SKM-1 treated with dmso at 0.1 percent for 144 hours (cell line): Measurements from ENCODE around the gene NDUFS2.
"Not testable (repeated sequence)": the region's sequence is repeated elsewhere in the genome, so short reads cannot be mapped to it uniquely, and the experiment has no call there.

Experiments used
- DNase-seq: peaks from one replicate; lab custom pipeline; 2025; ENCODE audit not compliant: unreplicated experiment; lab: John Stamatoyannopoulos, UW

Gene NDUFS2

DNA sequence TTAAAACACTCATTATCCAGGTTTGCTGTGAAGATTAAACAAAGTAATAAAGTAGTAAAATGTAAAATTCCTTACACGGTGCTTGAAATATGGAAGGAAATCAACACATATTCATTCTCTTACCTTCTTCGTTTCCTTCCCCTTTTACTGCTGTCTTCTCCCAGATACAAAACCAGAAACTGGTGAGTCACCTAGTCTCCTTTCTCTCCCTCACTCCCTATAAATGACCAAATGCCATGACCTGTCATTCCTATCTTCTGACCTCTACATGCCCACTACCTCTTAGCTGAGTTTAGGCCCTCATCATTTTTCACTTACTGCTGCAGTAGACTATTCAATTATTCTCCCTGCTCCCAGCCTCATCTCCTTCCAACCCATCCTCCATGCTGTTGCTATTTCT lies 40.1 kb downstream of the NDUFS2 start:
- peak; percentile 75 for DNase-seq

GRCh38 chr1:161244888-161245287 lies 42.7 kb downstream of the NDUFS2 start:
- no peak for DNase-seq

DNA sequence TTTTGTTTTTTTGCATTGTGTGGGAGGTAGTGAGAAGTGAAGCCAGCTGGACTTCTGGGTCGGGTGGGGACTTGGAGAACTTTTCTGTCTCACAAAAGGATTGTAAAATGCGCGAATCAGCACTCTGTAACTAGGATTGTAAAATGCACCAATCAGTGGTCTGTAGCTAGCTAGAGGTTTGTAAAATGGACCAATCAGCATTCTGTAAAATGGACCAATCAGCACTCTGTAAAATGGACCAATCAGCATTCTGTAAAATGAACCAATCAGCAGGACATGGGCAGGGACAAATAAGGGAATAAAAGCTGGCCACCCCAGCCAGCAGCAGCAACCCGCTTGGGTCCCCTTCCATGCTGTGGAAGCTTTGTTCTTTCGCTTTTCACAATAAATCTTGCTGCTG lies 47.9 kb downstream of the NDUFS2 start:
- DNase-seq: not testable (repeated sequence)

DNA sequence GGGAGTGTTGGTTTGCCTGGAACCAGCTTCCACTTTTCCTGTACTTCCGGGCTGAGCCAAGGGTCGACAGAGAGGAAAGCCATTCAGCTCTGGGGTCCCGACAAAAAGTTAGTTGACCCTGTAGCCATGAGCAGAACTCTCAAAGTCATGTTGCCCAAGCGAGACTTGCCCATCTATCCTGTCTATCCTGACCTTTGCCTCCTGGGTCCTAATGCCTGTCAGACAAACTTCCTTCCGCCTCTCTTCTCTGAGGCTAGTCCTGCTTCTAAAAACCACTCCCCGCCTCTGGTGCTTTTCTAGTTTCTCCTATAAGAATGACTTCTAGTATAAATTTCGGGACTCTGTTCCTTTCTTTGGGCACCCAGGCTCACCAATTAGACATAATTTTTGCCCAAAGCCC lies 48.7 kb downstream of the NDUFS2 start:
- no peak for DNase-seq

- DNase-seq: no peak
These were observed 49.4 kb downstream of the NDUFS2 start for GRCh38 chr1:161251579-161251978.

- DNase-seq: peak; percentile 21
These were observed 53.1 kb downstream of the NDUFS2 start for GRCh38 chr1:161255302-161255701.

DNA sequence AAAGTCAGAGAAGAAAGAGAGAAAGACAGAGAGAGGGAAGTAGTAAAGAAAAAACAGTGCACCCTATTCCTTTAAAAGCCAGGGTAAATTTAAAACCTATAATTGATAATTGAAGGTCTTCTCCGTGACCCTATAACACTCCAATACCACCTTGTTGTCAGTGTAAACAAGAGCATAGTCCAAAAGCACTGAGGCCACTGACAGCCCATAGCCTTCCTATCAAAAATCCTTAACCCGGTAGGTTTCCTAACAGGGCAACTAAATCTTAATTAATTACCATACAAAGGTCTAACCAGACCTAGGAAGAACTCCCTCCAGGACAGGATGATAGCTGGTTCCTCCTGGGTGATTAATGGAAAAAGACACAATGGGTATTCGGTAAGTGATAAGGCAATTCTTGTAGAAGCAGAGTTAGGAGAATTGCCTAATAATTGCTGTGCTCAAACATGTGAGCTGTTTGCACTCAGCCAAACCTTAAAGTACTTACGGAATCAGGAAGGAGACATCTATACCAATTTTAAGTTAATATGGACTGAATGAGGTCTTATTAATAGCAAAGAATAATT lies 53.9 kb downstream of the NDUFS2 start:
- DNase-seq: not testable (repeated sequence)

- not testable (repeated sequence) for DNase-seq
These were observed 54.9 kb downstream of the NDUFS2 start for GRCh38 chr1:161257109-161257508.

- no peak for DNase-seq
These were observed 56.5 kb downstream of the NDUFS2 start, which contains the start of gene PCP4L1 for GRCh38 chr1:161258439-161259344. Gene PCP4L1, plus strand, starts transcription at chr1:161258745. Its CDS starts 230 bp downstream, at chr1:161258975.

GRCh38 chr1:161259345-161259702 lies 57.2 kb downstream of the NDUFS2 start:
- no peak for DNase-seq

DNA sequence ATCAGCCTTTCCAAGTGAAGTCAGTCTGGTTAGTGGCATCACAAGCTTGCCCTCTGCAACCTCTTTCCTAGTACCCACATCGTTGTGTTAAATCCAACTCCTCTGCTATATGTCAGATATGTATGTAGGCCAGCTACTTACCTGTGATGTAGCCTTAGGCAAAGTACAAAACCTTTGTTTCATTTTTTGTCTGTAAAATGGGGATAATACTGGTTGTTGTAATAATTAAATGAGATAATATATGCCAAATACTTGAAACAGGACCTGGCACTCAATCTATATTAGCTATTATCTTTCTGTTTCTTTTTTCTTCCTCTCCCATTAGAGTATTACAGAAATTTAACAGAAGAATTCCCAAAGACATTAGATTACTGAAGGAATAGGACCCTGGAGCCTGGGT lies 57.6 kb downstream of the NDUFS2 start:
- no peak for DNase-seq

GRCh38 chr1:161260376-161261260 lies 58.5 kb downstream of the NDUFS2 start:
- DNase-seq: no peak

- DNase-seq: no peak
These were observed 59.4 kb downstream of the NDUFS2 start for GRCh38 chr1:161261261-161262235.
